ENCODE data around the gene PPP1R3G. TPM values are rescaled to one million over a fixed set of nuclear protein-coding genes. Genes with fewer than 3 reads are reported as not detected.

PPP1R3G gene
- total RNA-seq, 1 donor from 2014 or later, result 0.41 TPM

DNA sequence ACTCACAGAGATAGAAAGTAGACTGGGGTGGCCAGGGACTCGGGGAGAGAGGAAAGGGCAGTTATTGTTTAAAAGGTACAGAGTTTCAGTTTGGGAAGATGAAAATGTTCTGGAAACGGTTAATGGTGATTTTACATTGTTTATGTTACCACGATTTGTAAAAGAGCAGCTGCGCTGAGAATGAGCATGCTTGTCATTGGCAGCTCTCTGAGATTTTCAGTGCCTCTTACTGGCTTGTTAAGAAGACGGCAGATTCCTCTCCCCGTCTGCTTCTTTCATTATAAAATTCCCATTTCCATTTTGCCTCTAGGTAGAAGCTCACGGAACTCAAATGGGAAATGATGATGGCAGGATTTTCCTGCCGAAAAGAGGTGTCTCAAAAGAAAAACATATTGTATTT, 39.7 kb upstream of the PPP1R3G start:
- TF ChIP-seq CTCF (IDR thresholded peaks at IDR 0.05), result no peak
- Histone ChIP-seq H3K9me3 (no peaks in the 10 kb centered on the region), H3K27ac (no peak overlapping the region), H3K4me1 (no peaks in the 10 kb centered on the region), H3K4me3 (no peak overlapping the region), H3K36me3 (no peaks in the 10 kb centered on the region), H3K27me3 (ENCODE audit: low read depth) (no peaks in the 10 kb centered on the region)
- ATAC-seq (no peak), DNase-seq (no peak)
- intact Hi-C loops (cut with DNase I), result no loop called here

DNA sequence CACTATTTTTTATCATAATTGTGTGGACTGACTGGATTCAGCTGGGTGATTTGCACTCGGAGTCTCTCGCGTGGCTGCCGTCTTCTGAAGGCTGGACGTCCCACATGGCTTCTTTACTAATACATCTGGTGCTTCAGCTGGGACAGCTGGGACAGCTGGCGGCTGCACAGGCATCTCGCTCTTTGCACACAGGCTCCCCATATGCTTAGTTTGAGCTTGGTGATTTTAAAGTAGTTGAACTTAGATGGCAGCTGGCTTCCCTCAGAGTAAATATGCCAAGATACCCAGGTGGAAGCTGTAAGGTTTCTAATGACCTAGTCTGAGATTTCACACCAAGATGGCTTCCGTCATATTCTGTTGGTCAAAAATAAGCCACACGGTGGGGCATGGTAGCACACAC, 38.7 kb upstream of the PPP1R3G start:
- H3K4me3 ChIP-seq, result no peak overlapping the region
- TF ChIP-seq CTCF (IDR thresholded peaks at IDR 0.05), result no peak
- H3K27me3 ChIP-seq (ENCODE audit: low read depth), result no peaks in the 10 kb centered on the region
- DNase-seq (no peak), ATAC-seq (no peak)
- H3K27ac ChIP-seq, result no peak overlapping the region
- peaks cover 9% of the 10 kb centered on the region for H3K9me3 ChIP-seq
- no peaks in the 10 kb centered on the region for H3K36me3 ChIP-seq
- H3K4me1 ChIP-seq, result no peaks in the 10 kb centered on the region
- intact Hi-C loops (cut with DNase I), result no loop called here

- no peaks in the 10 kb centered on the region for H3K4me1 ChIP-seq
- ATAC-seq, result no peak
These were observed 35.1 kb upstream of the PPP1R3G start for GRCh38 chr6:5050009-5050408.

GRCh38 chr6:5051394-5051793, 33.7 kb upstream of the PPP1R3G start:
- H3K9me3 ChIP-seq, result peaks cover 13% of the 10 kb centered on the region
- H3K4me3 ChIP-seq, result no peak overlapping the region
- no peaks in the 10 kb centered on the region for H3K36me3 ChIP-seq
- no peak for TF ChIP-seq CTCF (IDR thresholded peaks at IDR 0.05)
- no peak overlapping the region for H3K27ac ChIP-seq
- DNase-seq (no peak), ATAC-seq (no peak)
- intact Hi-C loops (cut with DNase I), result no loop called here
- no peaks in the 10 kb centered on the region for H3K27me3 ChIP-seq (ENCODE audit: low read depth)
- no peaks in the 10 kb centered on the region for H3K4me1 ChIP-seq

More at GRCh38 chr6:5050009-5050408, 35.1 kb upstream of the PPP1R3G start:
- Histone ChIP-seq H3K4me3 (no peak overlapping the region), H3K27ac (no peak overlapping the region), H3K9me3 (peaks cover 13% of the 10 kb centered on the region), H3K27me3 (ENCODE audit: low read depth) (no peaks in the 10 kb centered on the region), H3K36me3 (no peaks in the 10 kb centered on the region)
- intact Hi-C loops (cut with DNase I), result no loop called here
- DNase-seq, result no peak
- no peak for TF ChIP-seq CTCF (IDR thresholded peaks at IDR 0.05)

DNA sequence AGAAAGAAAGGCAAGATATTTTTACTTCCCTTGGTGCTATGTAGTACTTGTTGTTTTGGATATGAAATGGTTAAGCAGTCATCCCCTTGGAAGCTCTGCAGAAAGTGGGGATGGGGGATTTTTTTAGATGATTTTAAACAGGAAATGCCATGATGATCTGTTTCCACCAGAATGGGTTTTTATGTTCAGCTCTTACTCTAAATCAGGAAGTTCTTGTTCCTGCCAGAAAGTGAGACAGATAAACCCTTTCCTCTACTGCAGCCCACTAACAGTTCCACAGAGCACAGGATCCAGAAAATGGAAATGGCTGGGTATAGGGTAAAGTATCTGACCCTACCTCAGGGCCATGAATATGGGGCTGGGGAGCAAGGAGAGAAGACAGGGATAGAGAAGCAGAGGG, 32.1 kb upstream of the PPP1R3G start:
- Histone ChIP-seq H3K4me1 (no peaks in the 10 kb centered on the region), H3K27ac (no peak overlapping the region), H3K36me3 (no peaks in the 10 kb centered on the region), H3K4me3 (no peak overlapping the region), H3K9me3 (peaks cover 13% of the 10 kb centered on the region), H3K27me3 (ENCODE audit: low read depth) (no peaks in the 10 kb centered on the region)
- intact Hi-C loops (cut with DNase I), result no loop called here
- ATAC-seq (no peak), DNase-seq (no peak)
- TF ChIP-seq CTCF (IDR thresholded peaks at IDR 0.05), result no peak

- no peak for ATAC-seq
- no peak for TF ChIP-seq CTCF (IDR thresholded peaks at IDR 0.05)
These were observed 31.3 kb upstream of the PPP1R3G start for GRCh38 chr6:5053864-5054244.

More at GRCh38 chr6:5053864-5054244, 31.3 kb upstream of the PPP1R3G start:
- no peaks in the 10 kb centered on the region for H3K4me1 ChIP-seq
- intact Hi-C loops (cut with DNase I), result no loop called here
- H3K27me3 ChIP-seq (ENCODE audit: low read depth), result no peaks in the 10 kb centered on the region
- no peaks in the 10 kb centered on the region for H3K36me3 ChIP-seq
- no peak for DNase-seq
- no peak overlapping the region for H3K4me3 ChIP-seq
- peaks cover 13% of the 10 kb centered on the region for H3K9me3 ChIP-seq
- H3K27ac ChIP-seq, result no peak overlapping the region
